MM.1S (cell line): ENCODE measurements around the gene RPL38.

ENCODE experiments used
- DNase-seq: peaks from one replicate; pipeline ENCODE4 v3.0.0-alpha.2; 2015
- H2AFZ ChIP-seq: fragments of 300-600 bp; sonication (generic); 2 replicates; pipeline ENCODE4 v1.6.0; 2016; ENCODE audit warnings: antibody characterized with exemption, low read length
- H3F3A ChIP-seq: fragments of 300-600 bp; sonication (generic); 2 replicates; pipeline ENCODE4 v1.6.1; 2016; ENCODE audit warnings: mild to moderate bottlenecking, antibody characterized with exemption, low read length, moderate library complexity, mixed read lengths; ENCODE audit not compliant: insufficient read depth
- H3K27ac ChIP-seq: fragments of 300-600 bp; sonication (generic); 2 replicates; pipeline ENCODE4 v1.5.1; 2016; ENCODE audit warnings: mild to moderate bottlenecking, low read length
- H3K27me3 ChIP-seq: fragments of 300-600 bp; sonication (generic); replicated peaks from 2 replicates; pipeline ENCODE4 v1.6.0; 2016; ENCODE audit warnings: low read length; ENCODE audit not compliant: insufficient read depth
- H3K36me3 ChIP-seq: fragments of 300-600 bp; sonication (generic); replicated peaks from 2 replicates; pipeline ENCODE4 v1.6.1; 2016; ENCODE audit warnings: mild to moderate bottlenecking, low read length, mixed read lengths; ENCODE audit not compliant: insufficient read depth
- H3K4me1 ChIP-seq: fragments of 300-600 bp; sonication (generic); 2 replicates; pipeline ENCODE4 v1.6.1; 2016; ENCODE audit warnings: low read length, mixed read lengths
- H3K4me2 ChIP-seq: fragments of 300-600 bp; sonication (generic); 2 replicates; pipeline ENCODE4 v1.6.0; 2016; ENCODE audit warnings: low read depth, low read length
- H3K4me3 ChIP-seq: fragments of 300-600 bp; sonication (generic); 2 replicates; pipeline ENCODE4 v1.5.1; 2016; ENCODE audit warnings: low read length, mixed read lengths
- H3K79me2 ChIP-seq: fragments of 300-600 bp; sonication (generic); 2 replicates; pipeline ENCODE4 v1.6.1; 2016; ENCODE audit warnings: mixed run types, low read length, mixed read lengths
- H3K9ac ChIP-seq: fragments of 300-600 bp; sonication (generic); 2 replicates; pipeline ENCODE4 v1.6.1; 2016; ENCODE audit warnings: low read length, mixed read lengths
- H3K9me2 ChIP-seq: fragments of 300-600 bp; sonication (generic); replicated peaks from 2 replicates; pipeline ENCODE4 v1.6.1; 2016; ENCODE audit warnings: mild to moderate bottlenecking, low read length, mixed read lengths; ENCODE audit not compliant: insufficient read depth
- H3K9me3 ChIP-seq: fragments of 300-600 bp; sonication (generic); replicated peaks from 2 replicates; pipeline ENCODE4 v1.6.1; 2016; ENCODE audit warnings: mild to moderate bottlenecking, low read length, mixed read lengths; ENCODE audit not compliant: insufficient read depth
- H4K20me1 ChIP-seq: fragments of 300-600 bp; sonication (generic); 2 replicates; pipeline ENCODE4 v1.6.1; 2016; ENCODE audit warnings: mild to moderate bottlenecking, low read length, moderate library complexity, mixed read lengths; ENCODE audit not compliant: insufficient read depth
- EZH2 ChIP-seq: fragments of 300-600 bp; sonication (generic); optimal IDR thresholded peaks from 2 replicates; pipeline ENCODE3; 2017; ENCODE audit warnings: low read depth, mild to moderate bottlenecking, antibody characterized with exemption, low read length, mixed read lengths
- EZH2phosphoT487 ChIP-seq: fragments of 300-600 bp; sonication (generic); IDR thresholded peaks from 2 replicates; pipeline ENCODE4 v1.6.1; 2018; ENCODE audit warnings: antibody characterized with exemption, low read length
- TF ChIP-seq, protein P1 (sequence below): fragments of 300-600 bp; sonication (generic); IDR thresholded peaks from 2 replicates; pipeline ENCODE4 v1.5.1; 2016; ENCODE audit warnings: antibody characterized with exemption, low read length, mixed read lengths

Gene RPL38

DNA sequence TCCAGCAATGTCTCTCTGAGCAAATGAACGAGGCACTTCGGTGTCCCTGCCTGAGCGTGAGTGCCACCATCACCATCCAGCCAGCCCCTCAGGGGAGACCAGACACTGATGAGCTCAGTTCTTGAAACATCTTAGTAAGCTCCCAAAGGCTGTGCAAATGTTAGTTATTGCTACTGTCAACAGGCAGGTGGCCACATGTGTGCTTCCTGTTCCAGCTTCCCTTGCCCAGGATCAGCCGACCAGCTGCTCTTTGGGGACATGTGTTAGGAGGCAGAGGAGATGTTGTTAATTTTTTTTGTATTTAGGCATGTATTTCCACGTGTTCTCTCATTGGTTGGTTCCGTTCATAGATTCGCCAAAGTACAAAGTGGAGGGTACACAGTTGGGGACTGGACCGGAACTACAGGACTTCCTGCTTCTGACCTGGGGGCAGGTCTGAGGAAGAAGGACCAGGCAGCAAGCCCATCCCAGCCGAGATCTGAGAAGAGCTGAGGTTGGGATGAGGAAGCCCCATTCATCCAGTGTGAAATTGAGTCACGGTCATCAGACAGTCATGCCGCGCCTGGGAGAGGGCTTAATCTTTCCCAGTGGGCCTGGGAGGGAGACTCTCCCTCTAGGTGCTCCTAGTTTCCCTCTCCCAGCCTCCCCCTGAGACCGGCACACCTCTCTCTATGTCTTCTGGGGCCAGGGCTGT is 13.7 kb downstream of the RPL38 start:
- no peaks in the 10 kb centered on the region for H4K20me1 ChIP-seq
- no peak for DNase-seq
- H3K27me3 ChIP-seq = peaks cover 22% of the 10 kb centered on the region
- no peak overlapping the region for H3K27ac ChIP-seq
- no peak overlapping the region for H3K9ac ChIP-seq
- no peak overlapping the region for H3K4me3 ChIP-seq
- H3K4me1 ChIP-seq = peaks cover 4% of the 10 kb centered on the region; the same call in 1 of the 2 replicates
- no peaks in the 10 kb centered on the region for H3K9me2 ChIP-seq
- TF ChIP-seq EZH2phosphoT487 (no peak), EZH2 (no peak)
- TF ChIP-seq, protein P1, sequence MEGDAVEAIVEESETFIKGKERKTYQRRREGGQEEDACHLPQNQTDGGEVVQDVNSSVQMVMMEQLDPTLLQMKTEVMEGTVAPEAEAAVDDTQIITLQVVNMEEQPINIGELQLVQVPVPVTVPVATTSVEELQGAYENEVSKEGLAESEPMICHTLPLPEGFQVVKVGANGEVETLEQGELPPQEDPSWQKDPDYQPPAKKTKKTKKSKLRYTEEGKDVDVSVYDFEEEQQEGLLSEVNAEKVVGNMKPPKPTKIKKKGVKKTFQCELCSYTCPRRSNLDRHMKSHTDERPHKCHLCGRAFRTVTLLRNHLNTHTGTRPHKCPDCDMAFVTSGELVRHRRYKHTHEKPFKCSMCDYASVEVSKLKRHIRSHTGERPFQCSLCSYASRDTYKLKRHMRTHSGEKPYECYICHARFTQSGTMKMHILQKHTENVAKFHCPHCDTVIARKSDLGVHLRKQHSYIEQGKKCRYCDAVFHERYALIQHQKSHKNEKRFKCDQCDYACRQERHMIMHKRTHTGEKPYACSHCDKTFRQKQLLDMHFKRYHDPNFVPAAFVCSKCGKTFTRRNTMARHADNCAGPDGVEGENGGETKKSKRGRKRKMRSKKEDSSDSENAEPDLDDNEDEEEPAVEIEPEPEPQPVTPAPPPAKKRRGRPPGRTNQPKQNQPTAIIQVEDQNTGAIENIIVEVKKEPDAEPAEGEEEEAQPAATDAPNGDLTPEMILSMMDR = no peak
- H3K4me2 ChIP-seq = no peak overlapping the region
- no peaks in the 10 kb centered on the region for H3K36me3 ChIP-seq
- H3K9me3 ChIP-seq = no peaks in the 10 kb centered on the region
- no peaks in the 10 kb centered on the region for H3K79me2 ChIP-seq
- no peak overlapping the region for H2AFZ ChIP-seq
- peaks cover 11% of the 10 kb centered on the region for H3F3A ChIP-seq

DNA sequence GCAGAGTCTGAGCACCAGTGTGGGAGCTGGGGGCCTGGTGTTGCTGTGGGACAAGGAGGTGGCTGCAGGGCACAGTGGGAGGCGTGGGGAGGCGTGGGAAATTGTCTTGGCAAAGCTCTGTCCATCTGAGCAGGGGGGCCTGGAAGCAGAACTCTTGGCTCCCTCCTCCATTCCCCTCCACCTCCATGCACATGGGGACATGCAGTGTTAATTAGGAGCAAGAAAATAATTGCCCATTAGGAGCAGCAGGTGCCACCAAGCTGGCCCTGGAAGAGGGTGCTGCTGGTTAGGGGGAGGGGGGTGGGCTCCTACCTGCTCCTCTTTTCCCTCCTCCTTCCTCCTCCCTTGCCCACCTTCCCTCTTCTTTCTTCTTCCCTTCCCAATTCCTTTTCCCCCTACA is 14.4 kb downstream of the RPL38 start:
- peaks cover 22% of the 10 kb centered on the region for H3K27me3 ChIP-seq

DNA sequence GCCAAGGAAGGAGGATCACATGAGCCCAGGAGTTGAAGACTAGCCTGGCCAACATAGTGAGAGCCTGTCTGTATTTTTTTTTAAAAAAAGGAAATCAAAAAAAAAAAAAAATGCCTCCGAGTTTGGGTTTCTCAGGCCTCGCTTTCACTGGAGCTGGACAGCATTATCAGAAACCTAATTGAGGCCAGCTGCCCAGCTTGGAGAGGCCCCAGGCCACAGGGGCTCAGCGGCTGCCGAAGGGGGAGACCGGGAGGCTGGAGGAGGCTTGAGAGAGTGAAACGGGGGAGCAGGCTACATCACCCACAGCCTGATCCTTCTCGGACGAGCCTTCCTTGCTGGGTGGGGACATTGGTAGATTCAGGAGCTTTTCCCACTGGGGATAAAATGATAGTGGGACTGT is 15.0 kb downstream of the RPL38 start:
- no peaks in the 10 kb centered on the region for H3K79me2 ChIP-seq
- peaks cover 22% of the 10 kb centered on the region for H3K27me3 ChIP-seq
- H3K4me2 ChIP-seq = no peak overlapping the region
- H2AFZ ChIP-seq = no peak overlapping the region
- H3K9me2 ChIP-seq = no peaks in the 10 kb centered on the region
- no peaks in the 10 kb centered on the region for H3K9me3 ChIP-seq
- TF ChIP-seq EZH2 = no peak
- TF ChIP-seq EZH2phosphoT487 = no peak
- TF ChIP-seq, protein P1 = no peak
- no peaks in the 10 kb centered on the region for H3K36me3 ChIP-seq
- DNase-seq = no peak
- H3F3A ChIP-seq = no peaks in the 10 kb centered on the region
- H3K4me1 ChIP-seq = no peaks in the 10 kb centered on the region
- no peak overlapping the region for H3K4me3 ChIP-seq
- H3K27ac ChIP-seq = no peak overlapping the region
- no peaks in the 10 kb centered on the region for H4K20me1 ChIP-seq
- H3K9ac ChIP-seq = no peak overlapping the region

More for the DNA sequence above, 14.4 kb downstream of the RPL38 start:
- Histone ChIP-seq H3K27ac (no peak overlapping the region), H3K4me1 (no peaks in the 10 kb centered on the region), H3K36me3 (no peaks in the 10 kb centered on the region), H3K9me2 (no peaks in the 10 kb centered on the region), H3K4me2 (no peak overlapping the region), H2AFZ (no peak overlapping the region), H3K9ac (no peak overlapping the region), H3K4me3 (no peak overlapping the region), H4K20me1 (no peaks in the 10 kb centered on the region), H3K9me3 (no peaks in the 10 kb centered on the region), H3F3A (peaks cover 4% of the 10 kb centered on the region), H3K79me2 (no peaks in the 10 kb centered on the region)
- DNase-seq = no peak
- TF ChIP-seq EZH2 = no peak
- TF ChIP-seq, protein P1 = no peak
- TF ChIP-seq EZH2phosphoT487 = no peak
